ENCODE data around the gene SEM1.
"Not testable (repeated sequence)": the region's sequence is repeated elsewhere in the genome, so short reads cannot be mapped to it uniquely, and the experiment has no call there.

Gene SEM1

GRCh38 chr7:96720843-96721242 lies 11.2 kb upstream of the SEM1 start:
- Mint-ChIP-seq H3K4me1 (ENCODE audit: low read depth) (no peaks in the 10 kb centered on the region), H3K27ac (no peak overlapping the region), H3K27me3 (ENCODE audit: low read depth) (peaks cover 30% of the 10 kb centered on the region), H3K9me3 (no peaks in the 10 kb centered on the region), H3K36me3 (ENCODE audit: low read depth) (no peaks in the 10 kb centered on the region), H3K4me3 (no peak overlapping the region)
- DNase-seq (ENCODE audit: low spot score): no peak

- no peak for DNase-seq (ENCODE audit: low spot score)
- H3K27ac Mint-ChIP-seq: no peak overlapping the region
- H3K27me3 Mint-ChIP-seq (ENCODE audit: low read depth): peaks cover 30% of the 10 kb centered on the region
- no peaks in the 10 kb centered on the region for H3K4me1 Mint-ChIP-seq (ENCODE audit: low read depth)
- H3K36me3 Mint-ChIP-seq (ENCODE audit: low read depth): no peaks in the 10 kb centered on the region
- H3K4me3 Mint-ChIP-seq: no peak overlapping the region
- H3K9me3 Mint-ChIP-seq: peaks cover 2% of the 10 kb centered on the region
These were observed 9.5 kb upstream of the SEM1 start for GRCh38 chr7:96719164-96719563.

- peaks cover 26% of the 10 kb centered on the region for H3K27me3 Mint-ChIP-seq (ENCODE audit: low read depth)
These were observed 8.7 kb upstream of the SEM1 start for GRCh38 chr7:96718107-96719003.

GRCh38 chr7:96713037-96713436 lies 3.4 kb upstream of the SEM1 start:
- Mint-ChIP-seq H3K9me3 (peaks cover 21% of the 10 kb centered on the region), H3K4me3 (no peak overlapping the region), H3K4me1 (ENCODE audit: low read depth) (peaks cover 10% of the 10 kb centered on the region), H3K27ac (no peak overlapping the region), H3K27me3 (ENCODE audit: low read depth) (peaks cover 15% of the 10 kb centered on the region), H3K36me3 (ENCODE audit: low read depth) (peaks cover 1% of the 10 kb centered on the region)
- no peak for DNase-seq (ENCODE audit: low spot score)

More at GRCh38 chr7:96718107-96719003, 8.7 kb upstream of the SEM1 start:
- Mint-ChIP-seq H3K36me3 (ENCODE audit: low read depth) (no peaks in the 10 kb centered on the region), H3K4me1 (ENCODE audit: low read depth) (no peaks in the 10 kb centered on the region), H3K4me3 (no peak overlapping the region), H3K27ac (no peak overlapping the region), H3K9me3 (peaks cover 7% of the 10 kb centered on the region)
- no peak for DNase-seq (ENCODE audit: low spot score)

- no peak for DNase-seq (ENCODE audit: low spot score)
- Mint-ChIP-seq H3K9me3 (peaks cover 21% of the 10 kb centered on the region), H3K4me1 (ENCODE audit: low read depth) (peaks cover 22% of the 10 kb centered on the region), H3K36me3 (ENCODE audit: low read depth) (peaks cover 15% of the 10 kb centered on the region), H3K27ac (no peak overlapping the region), H3K27me3 (ENCODE audit: low read depth) (peaks cover 1% of the 10 kb centered on the region), H3K4me3 (no peak overlapping the region)
These were observed 898 bp upstream of the SEM1 start for GRCh38 chr7:96710544-96710943.

- Mint-ChIP-seq H3K9me3 (peaks cover 18% of the 10 kb centered on the region), H3K4me1 (ENCODE audit: low read depth) (peaks cover 22% of the 10 kb centered on the region), H3K27me3 (ENCODE audit: low read depth) (no peaks in the 10 kb centered on the region), H3K27ac (peak overlapping the region; percentile 96), H3K4me3 (peak overlapping the region; percentile 97), H3K36me3 (ENCODE audit: low read depth) (peaks cover 19% of the 10 kb centered on the region)
- DNase-seq (ENCODE audit: low spot score): no peak
These were observed 774 bp downstream of the SEM1 start for GRCh38 chr7:96708872-96709271.

GRCh38 chr7:96707901-96708774 lies 1.5 kb downstream of the SEM1 start:
- H3K27ac Mint-ChIP-seq: no peak overlapping the region

GRCh38 chr7:96701258-96701657 lies 8.4 kb downstream of the SEM1 start:
- no peaks in the 10 kb centered on the region for H3K9me3 Mint-ChIP-seq
- peaks cover 22% of the 10 kb centered on the region for H3K36me3 Mint-ChIP-seq (ENCODE audit: low read depth)
- no peaks in the 10 kb centered on the region for H3K27me3 Mint-ChIP-seq (ENCODE audit: low read depth)
- H3K4me1 Mint-ChIP-seq (ENCODE audit: low read depth): peaks cover 13% of the 10 kb centered on the region
- no peak overlapping the region for H3K27ac Mint-ChIP-seq
- no peak for DNase-seq (ENCODE audit: low spot score)
- H3K4me3 Mint-ChIP-seq: no peak overlapping the region

More at GRCh38 chr7:96707901-96708774, 1.5 kb downstream of the SEM1 start:
- Mint-ChIP-seq H3K4me1 (ENCODE audit: low read depth) (peaks cover 22% of the 10 kb centered on the region), H3K9me3 (peaks cover 13% of the 10 kb centered on the region), H3K27me3 (ENCODE audit: low read depth) (no peaks in the 10 kb centered on the region), H3K4me3 (peak overlapping the region; percentile 97), H3K36me3 (ENCODE audit: low read depth) (peaks cover 19% of the 10 kb centered on the region)
- DNase-seq (ENCODE audit: low spot score): no peak

GRCh38 chr7:96700516-96700915 lies 9.1 kb downstream of the SEM1 start:
- Mint-ChIP-seq H3K4me1 (ENCODE audit: low read depth) (peaks cover 12% of the 10 kb centered on the region), H3K4me3 (no peak overlapping the region), H3K27ac (no peak overlapping the region)

GRCh38 chr7:96699219-96699871 lies 10.3 kb downstream of the SEM1 start:
- Mint-ChIP-seq H3K4me3 (no peak overlapping the region), H3K27me3 (ENCODE audit: low read depth) (no peaks in the 10 kb centered on the region), H3K27ac (no peak overlapping the region), H3K9me3 (no peaks in the 10 kb centered on the region), H3K36me3 (ENCODE audit: low read depth) (peaks cover 19% of the 10 kb centered on the region), H3K4me1 (ENCODE audit: low read depth) (peaks cover 16% of the 10 kb centered on the region)
- no peak for DNase-seq (ENCODE audit: low spot score)

More at GRCh38 chr7:96700516-96700915, 9.1 kb downstream of the SEM1 start:
- no peaks in the 10 kb centered on the region for H3K9me3 Mint-ChIP-seq
- DNase-seq (ENCODE audit: low spot score): no peak
- H3K36me3 Mint-ChIP-seq (ENCODE audit: low read depth): peaks cover 19% of the 10 kb centered on the region
- H3K27me3 Mint-ChIP-seq (ENCODE audit: low read depth): no peaks in the 10 kb centered on the region

GRCh38 chr7:96698449-96698848 lies 11.2 kb downstream of the SEM1 start:
- not testable (repeated sequence) for H3K27ac Mint-ChIP-seq; DNase-seq (ENCODE audit: low spot score); H3K27me3 Mint-ChIP-seq (ENCODE audit: low read depth); H3K4me3 Mint-ChIP-seq; H3K9me3 Mint-ChIP-seq
- Mint-ChIP-seq H3K36me3 (ENCODE audit: low read depth) (peaks cover 22% of the 10 kb centered on the region), H3K4me1 (ENCODE audit: low read depth) (peaks cover 16% of the 10 kb centered on the region)

GRCh38 chr7:96697822-96698221 lies 11.8 kb downstream of the SEM1 start:
- Mint-ChIP-seq H3K27me3 (ENCODE audit: low read depth) (no peaks in the 10 kb centered on the region), H3K4me3 (no peak overlapping the region), H3K27ac (no peak overlapping the region), H3K36me3 (ENCODE audit: low read depth) (peaks cover 25% of the 10 kb centered on the region), H3K4me1 (ENCODE audit: low read depth) (peaks cover 15% of the 10 kb centered on the region), H3K9me3 (no peaks in the 10 kb centered on the region)
- no peak for DNase-seq (ENCODE audit: low spot score)

- no peak overlapping the region for H3K4me3 Mint-ChIP-seq
- peaks cover 30% of the 10 kb centered on the region for H3K36me3 Mint-ChIP-seq (ENCODE audit: low read depth)
These were observed 14.1 kb downstream of the SEM1 start for GRCh38 chr7:96695581-96695980.

More at GRCh38 chr7:96695581-96695980, 14.1 kb downstream of the SEM1 start:
- Mint-ChIP-seq H3K4me1 (ENCODE audit: low read depth) (peaks cover 12% of the 10 kb centered on the region), H3K27me3 (ENCODE audit: low read depth) (no peaks in the 10 kb centered on the region), H3K27ac (no peak overlapping the region), H3K9me3 (no peaks in the 10 kb centered on the region)
- DNase-seq (ENCODE audit: low spot score): no peak

Measured in T-helper 2 cell treated with Interferon-gamma antibody and Interleukin-4, amounts not matched to agents 5 μg/mL and 100 μg/mL, for 36 hours (primary cell).